Hematopoietic multipotent progenitor cell treated with erythropoietin and hydrocortisone succinate and interleukin-3 and kit ligand, for 17 days (in vitro differentiated cells): Measurements from ENCODE around the gene ACTMAP.
"Not testable (repeated sequence)": the region's sequence is repeated elsewhere in the genome, so short reads cannot be mapped to it uniquely, and the experiment has no call there.

Experiments used
- DNase-seq: peaks from one replicate; pipeline ENCODE4 v3.0.0-alpha.2; 2015; ENCODE audit warnings: low spot score

The ACTMAP gene

GRCh38 chr19:40750058-40750873 is at the start of gene ACTMAP:
Gene ACTMAP (minus strand): TSS chr19:40750477. CDS start chr19:40749803, 674 bp downstream.
- DNase-seq = peak; percentile 100

GRCh38 chr19:40799558-40800338 is 49.5 kb upstream of the ACTMAP start:
- DNase-seq = peak; percentile 56

GRCh38 chr19:40798683-40799557 is 48.6 kb upstream of the ACTMAP start, which contains the start of gene EGLN2:
Gene EGLN2 (plus strand): TSS chr19:40799191. CDS start chr19:40800573, 1,382 bp downstream.
- peak; percentile 98 for DNase-seq

GRCh38 chr19:40797963-40798682 is 47.8 kb upstream of the ACTMAP start:
- DNase-seq = peak; percentile 80

- no peak for DNase-seq
These were observed 47.1 kb upstream of the ACTMAP start for GRCh38 chr19:40797166-40797962.

GRCh38 chr19:40791996-40792395 is 41.7 kb upstream of the ACTMAP start:
- no peak for DNase-seq

GRCh38 chr19:40791349-40791748 is 41.1 kb upstream of the ACTMAP start:
- no peak for DNase-seq

GRCh38 chr19:40786060-40787037 is 36.1 kb upstream of the ACTMAP start:
- no peak for DNase-seq

- DNase-seq = no peak
These were observed 35.2 kb upstream of the ACTMAP start for GRCh38 chr19:40785526-40785925.

GRCh38 chr19:40784146-40784545 is 33.9 kb upstream of the ACTMAP start:
- not testable (repeated sequence) for DNase-seq

- no peak for DNase-seq
These were observed 33.4 kb upstream of the ACTMAP start for GRCh38 chr19:40783711-40784110.

GRCh38 chr19:40781140-40781539 is 30.9 kb upstream of the ACTMAP start:
- no peak for DNase-seq

GRCh38 chr19:40780582-40780981 is 30.3 kb upstream of the ACTMAP start:
- DNase-seq = no peak

- DNase-seq = no peak
These were observed 28.5 kb upstream of the ACTMAP start for GRCh38 chr19:40778706-40779284.

- peak; percentile 100 for DNase-seq
These were observed 27.8 kb upstream of the ACTMAP start, which contains the start of gene RAB4B for GRCh38 chr19:40777937-40778705. Gene RAB4B (plus strand): TSS chr19:40778247. CDS start chr19:40778376, 129 bp downstream.

GRCh38 chr19:40777645-40777936 is 27.3 kb upstream of the ACTMAP start:
- DNase-seq = no peak

GRCh38 chr19:40776932-40777644 is 26.8 kb upstream of the ACTMAP start:
- peak; percentile 96 for DNase-seq

GRCh38 chr19:40776364-40776763 is 26.1 kb upstream of the ACTMAP start:
- DNase-seq = no peak
